Parathyroid adenoma (tissue), 2 donors: ENCODE data around the gene SPTBN1.

Source experiments
- H2AFZ ChIP-seq: fragments of 300-600 bp; sonication (generic); one replicate; pipeline ENCODE4 v1.7.0; 2017; ENCODE audit warnings: antibody characterized with exemption, mild to moderate bottlenecking
- H3K27ac ChIP-seq: fragments of 300-600 bp; sonication (generic); one replicate; pipeline ENCODE4 v1.7.0; 2017
- H3K27me3 ChIP-seq: fragments of 300-600 bp; sonication (generic); one replicate; pipeline ENCODE4 v1.7.0; 2017; ENCODE audit warnings: low read length; ENCODE audit not compliant: control insufficient read depth, insufficient read depth
- H3K36me3 ChIP-seq: fragments of 300-600 bp; sonication (generic); one replicate; pipeline ENCODE4 v1.7.0; 2017; ENCODE audit warnings: low read length; ENCODE audit not compliant: control insufficient read depth, insufficient read depth
- H3K4me1 ChIP-seq: fragments of 300-600 bp; sonication (generic); one replicate; pipeline ENCODE4 v1.7.0; 2017; ENCODE audit warnings: control low read depth
- H3K4me2 ChIP-seq: fragments of 300-600 bp; sonication (generic); one replicate; pipeline ENCODE4 v1.7.0; 2017; ENCODE audit warnings: low read length
- H3K4me3 ChIP-seq: fragments of 300-600 bp; sonication (generic); one replicate; pipeline ENCODE4 v1.7.0; 2017; ENCODE audit warnings: low read depth, low read length
- H3K79me2 ChIP-seq: fragments of 300-600 bp; sonication (generic); one replicate; pipeline ENCODE4 v1.7.0; 2017; ENCODE audit warnings: control low read depth
- H3K9ac ChIP-seq: fragments of 300-600 bp; sonication (generic); one replicate; pipeline ENCODE4 v1.7.0; 2017; ENCODE audit warnings: mild to moderate bottlenecking
- H3K9me3 ChIP-seq: fragments of 300-600 bp; sonication (generic); one replicate; pipeline ENCODE4 v1.7.0; 2017; ENCODE audit warnings: low read length; ENCODE audit not compliant: control insufficient read depth
- TF ChIP-seq, protein P1 (sequence below): fragments of 300-600 bp; sonication (generic); IDR thresholded peaks from one replicate; pipeline ENCODE4 v1.7.0; 2017; ENCODE audit warnings: antibody characterized with exemption, mild to moderate bottlenecking
- donor health status: primary hyperparathyroidism.

Gene SPTBN1

DNA sequence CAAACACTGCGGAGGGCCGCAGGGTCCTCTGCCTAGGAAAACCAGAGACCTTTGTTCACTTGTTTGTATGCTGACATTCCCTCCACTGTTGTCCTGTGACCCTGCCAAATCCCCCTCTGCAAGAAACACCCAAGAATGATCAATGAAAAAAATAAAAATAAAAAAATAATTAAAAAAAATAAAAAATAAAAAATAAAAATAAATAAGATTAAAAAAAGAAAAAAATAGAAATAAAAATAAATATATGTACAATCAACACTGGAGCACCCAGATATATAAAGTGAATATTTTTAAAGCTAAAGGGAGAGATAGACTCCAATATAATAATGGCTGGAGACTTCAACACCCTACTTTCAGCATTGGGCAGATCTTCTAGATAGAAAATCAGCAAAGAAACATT is 243.5 kb downstream of the SPTBN1 start:
- Histone ChIP-seq H3K4me1 (no peaks in the 10 kb centered on the region), H3K27me3 (no peaks in the 10 kb centered on the region), H3K27ac (no peak overlapping the region), H3K36me3 (no peaks in the 10 kb centered on the region), H2AFZ (no peak overlapping the region), H3K9me3 (no peaks in the 10 kb centered on the region), H3K79me2 (no peaks in the 10 kb centered on the region), H3K9ac (no peak overlapping the region), H3K4me2 (no peak overlapping the region), H3K4me3 (no peak overlapping the region)
- TF ChIP-seq, protein P1, sequence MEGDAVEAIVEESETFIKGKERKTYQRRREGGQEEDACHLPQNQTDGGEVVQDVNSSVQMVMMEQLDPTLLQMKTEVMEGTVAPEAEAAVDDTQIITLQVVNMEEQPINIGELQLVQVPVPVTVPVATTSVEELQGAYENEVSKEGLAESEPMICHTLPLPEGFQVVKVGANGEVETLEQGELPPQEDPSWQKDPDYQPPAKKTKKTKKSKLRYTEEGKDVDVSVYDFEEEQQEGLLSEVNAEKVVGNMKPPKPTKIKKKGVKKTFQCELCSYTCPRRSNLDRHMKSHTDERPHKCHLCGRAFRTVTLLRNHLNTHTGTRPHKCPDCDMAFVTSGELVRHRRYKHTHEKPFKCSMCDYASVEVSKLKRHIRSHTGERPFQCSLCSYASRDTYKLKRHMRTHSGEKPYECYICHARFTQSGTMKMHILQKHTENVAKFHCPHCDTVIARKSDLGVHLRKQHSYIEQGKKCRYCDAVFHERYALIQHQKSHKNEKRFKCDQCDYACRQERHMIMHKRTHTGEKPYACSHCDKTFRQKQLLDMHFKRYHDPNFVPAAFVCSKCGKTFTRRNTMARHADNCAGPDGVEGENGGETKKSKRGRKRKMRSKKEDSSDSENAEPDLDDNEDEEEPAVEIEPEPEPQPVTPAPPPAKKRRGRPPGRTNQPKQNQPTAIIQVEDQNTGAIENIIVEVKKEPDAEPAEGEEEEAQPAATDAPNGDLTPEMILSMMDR: no peak

DNA sequence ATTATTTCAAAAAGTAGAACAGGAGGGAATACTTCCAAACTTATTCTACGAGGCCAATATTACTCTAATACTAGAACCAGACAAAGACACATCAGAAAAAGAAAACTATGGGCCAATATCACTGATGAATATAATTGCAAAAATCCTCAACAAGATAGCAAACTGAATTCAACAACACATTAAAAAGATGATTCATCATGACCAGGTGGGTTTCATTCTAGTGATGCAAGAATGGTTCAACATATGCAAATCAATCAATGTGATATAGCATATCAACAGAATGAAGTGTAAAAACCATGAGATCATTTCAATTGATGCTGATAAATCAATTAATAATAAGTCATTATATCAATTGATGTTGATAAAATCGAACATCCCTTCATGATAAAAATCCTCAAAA is 244.9 kb downstream of the SPTBN1 start:
- no peaks in the 10 kb centered on the region for H3K36me3 ChIP-seq
- H3K9me3 ChIP-seq: no peaks in the 10 kb centered on the region
- no peak overlapping the region for H2AFZ ChIP-seq
- H3K9ac ChIP-seq: no peak overlapping the region
- no peak overlapping the region for H3K4me2 ChIP-seq
- no peak overlapping the region for H3K27ac ChIP-seq
- no peak overlapping the region for H3K4me3 ChIP-seq
- TF ChIP-seq, protein P1: no peak
- no peaks in the 10 kb centered on the region for H3K79me2 ChIP-seq
- no peaks in the 10 kb centered on the region for H3K4me1 ChIP-seq
- no peaks in the 10 kb centered on the region for H3K27me3 ChIP-seq

DNA sequence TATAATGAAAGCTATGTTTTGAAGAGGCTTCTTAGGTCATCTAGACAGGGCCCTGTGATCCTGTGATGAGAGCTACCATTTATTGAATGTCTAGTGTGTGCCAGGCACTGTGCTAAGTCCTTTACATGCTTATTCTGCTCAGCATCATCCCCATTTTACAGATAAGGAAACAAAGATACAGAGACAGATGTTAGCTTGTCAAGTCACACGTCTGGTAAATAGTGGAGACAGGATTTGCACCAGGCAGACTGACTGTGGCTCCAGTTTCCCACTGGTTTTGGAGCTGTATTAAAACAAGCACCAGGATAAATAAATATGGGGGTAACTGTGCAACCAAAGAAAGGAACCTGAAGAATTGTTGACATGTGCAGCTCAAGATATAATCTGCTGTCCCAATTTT is 248.1 kb downstream of the SPTBN1 start:
- H3K9ac ChIP-seq: no peak overlapping the region
- H3K27me3 ChIP-seq: no peaks in the 10 kb centered on the region
- H3K79me2 ChIP-seq: no peaks in the 10 kb centered on the region
- H3K4me1 ChIP-seq: no peaks in the 10 kb centered on the region
- TF ChIP-seq, protein P1: no peak
- H3K36me3 ChIP-seq: no peaks in the 10 kb centered on the region
- no peak overlapping the region for H3K27ac ChIP-seq
- H2AFZ ChIP-seq: peak overlapping the region; percentile 30
- H3K4me2 ChIP-seq: no peak overlapping the region
- H3K4me3 ChIP-seq: no peak overlapping the region
- no peaks in the 10 kb centered on the region for H3K9me3 ChIP-seq

DNA sequence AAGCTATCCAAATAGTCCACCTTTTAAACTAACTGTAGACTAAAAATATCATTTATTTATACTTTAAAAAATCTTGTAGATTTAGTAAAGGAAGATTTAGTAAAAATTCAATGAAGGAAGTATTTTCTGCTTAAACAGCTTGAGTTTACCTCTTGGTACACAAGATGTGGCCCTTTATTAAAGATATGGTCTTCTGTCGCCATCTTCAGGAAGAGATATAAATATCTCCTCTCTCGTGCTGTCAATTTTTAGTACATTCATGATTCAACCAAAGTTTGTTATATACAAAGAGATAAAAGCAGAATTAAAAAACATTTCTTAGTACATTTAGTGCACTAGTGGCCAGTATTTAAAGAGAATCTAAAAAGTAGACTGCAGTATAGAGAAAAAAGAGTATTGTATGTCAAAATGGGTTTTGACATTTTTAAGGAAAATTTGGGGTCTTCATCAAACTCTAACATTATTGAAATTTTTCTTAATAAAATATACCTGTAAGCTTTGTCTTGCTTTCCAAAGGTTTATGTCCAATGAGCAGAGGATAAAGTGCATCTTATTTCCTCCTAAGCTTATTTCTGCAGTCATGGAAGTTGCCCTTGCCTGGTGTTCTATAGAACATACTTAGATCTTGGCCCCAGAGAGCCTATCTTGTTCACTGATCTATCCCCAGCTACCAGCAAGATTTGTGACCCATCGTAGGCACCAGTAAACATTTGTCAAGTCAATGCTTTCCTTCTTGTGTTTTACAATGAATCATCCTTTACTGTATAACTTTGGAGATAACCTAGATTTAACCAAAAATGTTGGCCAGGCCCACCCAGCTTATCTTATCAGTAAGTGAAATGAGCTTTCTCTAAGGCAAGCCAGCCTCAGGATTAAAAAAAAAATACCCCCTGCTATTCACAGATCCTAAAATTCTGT is 248.8 kb downstream of the SPTBN1 start:
- H3K27ac ChIP-seq: no peak overlapping the region
- no peak overlapping the region for H3K4me2 ChIP-seq
- H3K9ac ChIP-seq: no peak overlapping the region
- no peak overlapping the region for H2AFZ ChIP-seq
- no peak overlapping the region for H3K4me3 ChIP-seq
- no peaks in the 10 kb centered on the region for H3K9me3 ChIP-seq
- TF ChIP-seq, protein P1: peak; percentile 70
- H3K36me3 ChIP-seq: no peaks in the 10 kb centered on the region
- peaks cover 3% of the 10 kb centered on the region for H3K4me1 ChIP-seq
- no peaks in the 10 kb centered on the region for H3K79me2 ChIP-seq
- H3K27me3 ChIP-seq: no peaks in the 10 kb centered on the region

DNA sequence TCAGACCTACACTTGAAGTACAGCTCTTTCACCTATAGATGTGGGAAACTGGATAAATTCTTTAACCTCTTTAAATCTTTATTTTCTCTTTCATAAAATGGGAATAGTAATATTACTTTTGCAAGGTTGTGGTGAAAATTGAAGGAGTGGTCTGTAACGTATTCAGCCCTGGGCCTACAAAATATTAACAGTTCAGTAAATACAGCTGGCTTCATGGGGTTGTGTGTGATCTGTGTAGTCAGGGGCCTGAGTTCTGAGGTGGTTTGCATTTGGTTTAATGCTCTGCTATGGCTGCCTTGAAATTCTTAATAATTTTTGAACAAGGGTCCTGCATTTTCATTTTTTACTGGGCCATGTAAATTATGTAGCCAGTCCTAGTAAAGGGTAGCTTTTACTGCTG is 250.5 kb downstream of the SPTBN1 start:
- Histone ChIP-seq H3K79me2 (no peaks in the 10 kb centered on the region), H3K36me3 (no peaks in the 10 kb centered on the region), H2AFZ (no peak overlapping the region), H3K9me3 (no peaks in the 10 kb centered on the region), H3K4me1 (peaks cover 7% of the 10 kb centered on the region), H3K27me3 (no peaks in the 10 kb centered on the region), H3K4me2 (no peak overlapping the region), H3K9ac (no peak overlapping the region), H3K4me3 (no peak overlapping the region), H3K27ac (no peak overlapping the region)
- TF ChIP-seq, protein P1: no peak
